ENCODE data around the gene EFNA4.
A peak's percentile ranks its signal among the peaks of the same experiment; 100 is the strongest.

EFNA4 gene

DNA sequence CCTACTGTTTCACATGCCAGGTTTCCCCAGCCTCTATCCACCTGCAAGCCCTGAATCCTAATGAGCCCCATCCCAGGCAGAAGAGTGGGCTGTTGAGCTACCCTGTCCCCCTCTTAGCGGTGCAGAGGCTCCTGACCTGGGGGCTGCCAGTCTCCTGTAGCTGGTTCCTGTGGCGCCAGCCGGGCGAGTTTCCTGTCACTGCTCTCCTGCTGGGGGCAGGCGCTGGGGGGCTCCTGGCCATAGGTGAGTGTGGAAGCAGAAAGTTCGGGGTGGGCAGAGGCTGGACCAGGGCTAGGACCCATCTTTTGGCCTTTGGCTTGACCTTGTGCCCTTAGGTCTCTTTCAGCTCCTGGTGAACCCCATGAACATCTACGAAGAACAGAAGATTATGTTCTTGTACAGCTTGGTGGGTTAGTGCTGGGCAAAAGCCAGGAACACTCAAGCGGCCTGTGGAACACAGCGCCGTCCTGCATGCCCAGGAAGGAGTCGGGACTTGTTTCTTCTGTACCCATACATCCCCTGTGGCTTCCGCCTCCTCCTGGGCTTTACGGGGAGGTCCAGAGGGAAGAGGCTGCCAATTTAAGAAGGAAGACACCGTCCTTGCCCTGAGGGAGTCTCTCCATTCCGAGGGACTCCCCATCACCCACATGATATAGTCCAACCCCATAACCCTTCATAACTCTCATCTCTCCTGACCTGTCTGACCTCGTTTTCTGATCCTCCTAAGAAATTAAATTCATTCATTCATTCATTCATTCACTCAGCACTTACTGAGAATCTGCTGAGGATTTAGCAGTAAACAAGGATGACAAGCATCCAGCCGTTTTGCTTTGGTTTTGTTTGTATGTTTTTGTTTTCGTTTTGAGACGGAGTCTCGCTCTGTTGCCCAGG lies 29.0 kb upstream of the EFNA4 start:
- DNase-seq: no peak

DNA sequence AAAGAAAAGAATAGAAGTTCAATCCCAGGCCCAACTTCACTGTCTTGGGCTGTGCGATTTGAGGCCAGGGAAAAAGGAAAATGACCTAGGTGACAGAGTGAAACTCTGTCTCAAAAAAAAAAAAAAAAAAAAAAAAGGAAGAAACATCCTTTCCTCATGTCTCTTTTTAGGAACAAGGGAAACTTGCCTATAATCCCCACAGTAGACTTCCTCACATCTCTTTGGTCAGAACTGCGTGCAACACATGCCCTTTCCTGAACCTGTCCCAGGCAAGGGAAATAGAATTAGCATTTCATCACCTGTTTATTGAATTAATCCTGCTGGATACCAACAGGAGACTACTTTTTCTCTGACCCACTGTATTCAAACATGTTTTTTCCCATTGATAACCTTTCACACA lies 27.6 kb upstream of the EFNA4 start:
- DNase-seq: no peak

DNA sequence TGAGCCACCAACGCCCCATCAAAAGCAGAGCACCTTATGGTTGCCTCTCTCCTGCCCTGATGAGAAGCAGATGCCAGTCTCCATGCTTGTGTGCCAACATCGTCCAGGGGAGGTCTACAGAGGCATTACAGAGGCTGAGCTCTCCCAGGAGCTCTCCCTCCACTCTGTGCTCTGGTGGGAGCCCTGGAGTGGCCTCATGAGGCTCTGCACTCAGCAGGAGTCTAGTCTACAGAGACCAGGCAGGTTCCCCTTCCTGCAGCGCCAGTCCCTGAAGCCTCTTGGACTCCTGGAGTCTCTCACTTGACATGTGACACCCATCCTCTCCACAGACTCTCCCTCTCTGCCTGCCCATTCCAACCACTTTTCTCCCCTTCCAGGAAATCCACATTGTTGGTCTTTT lies 26.5 kb upstream of the EFNA4 start:
- DNase-seq: no peak

DNA sequence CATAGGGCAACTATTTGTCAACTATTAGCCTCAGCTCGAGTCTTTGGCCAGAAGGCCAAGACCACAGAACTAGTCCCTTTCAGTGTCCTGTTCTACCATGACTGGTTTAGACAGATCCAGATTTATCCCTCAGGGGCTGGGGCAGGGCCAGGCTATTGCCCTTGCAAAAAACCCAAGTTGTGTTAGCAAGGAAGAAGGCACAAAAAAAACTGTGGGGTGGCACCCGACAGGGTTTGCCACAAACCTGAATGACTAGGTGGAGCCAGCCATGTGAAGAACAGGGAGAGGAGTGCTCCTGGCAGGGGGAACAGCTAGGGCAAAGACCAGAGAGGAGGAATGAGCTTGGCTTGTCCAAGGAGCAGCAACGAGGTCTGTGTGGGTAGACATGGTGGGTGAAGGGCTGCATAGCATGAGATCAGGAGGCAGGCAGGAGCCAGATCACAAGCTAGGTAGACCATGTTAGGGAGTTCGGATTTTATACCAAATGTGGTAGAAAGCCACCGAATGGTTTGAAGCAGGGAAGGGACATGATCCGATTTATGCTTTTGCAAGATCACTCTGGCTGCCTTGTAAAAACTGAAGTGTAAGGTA lies 25.6 kb upstream of the EFNA4 start:
- no peak for DNase-seq

DNA sequence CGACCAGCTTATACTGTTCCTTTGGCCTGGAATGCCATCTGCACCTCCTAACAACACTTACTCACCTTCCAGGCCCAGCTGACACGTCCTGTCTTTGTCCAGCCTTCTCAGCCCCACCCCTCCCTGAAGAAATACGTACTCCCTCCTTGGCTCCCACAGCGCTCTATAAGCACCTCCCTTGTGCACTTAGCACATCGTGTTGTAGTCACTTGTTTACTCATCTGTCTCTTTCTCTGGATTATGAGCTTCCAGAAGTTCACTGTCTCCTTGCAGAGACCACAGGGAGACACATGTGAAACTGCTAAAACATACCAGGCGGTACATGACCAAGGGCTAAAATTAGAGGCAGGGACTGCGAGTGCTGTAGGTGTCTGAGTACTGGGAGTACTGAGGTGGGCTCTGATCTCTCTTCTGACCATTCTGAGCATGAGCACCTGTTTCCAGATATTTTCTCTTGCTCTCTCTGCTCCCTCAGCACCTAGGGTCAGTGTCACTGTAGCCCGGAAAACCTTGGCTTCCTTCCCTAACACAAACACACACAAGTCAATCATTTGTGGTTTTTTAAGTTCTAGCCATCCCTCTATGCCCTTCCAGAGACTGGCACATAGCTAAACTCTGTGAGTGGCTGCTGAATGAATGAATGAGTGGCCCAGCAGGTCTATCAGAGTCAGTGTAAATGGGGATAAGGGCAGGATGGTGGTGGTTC lies 24.8 kb upstream of the EFNA4 start:
- no peak for DNase-seq

DNA sequence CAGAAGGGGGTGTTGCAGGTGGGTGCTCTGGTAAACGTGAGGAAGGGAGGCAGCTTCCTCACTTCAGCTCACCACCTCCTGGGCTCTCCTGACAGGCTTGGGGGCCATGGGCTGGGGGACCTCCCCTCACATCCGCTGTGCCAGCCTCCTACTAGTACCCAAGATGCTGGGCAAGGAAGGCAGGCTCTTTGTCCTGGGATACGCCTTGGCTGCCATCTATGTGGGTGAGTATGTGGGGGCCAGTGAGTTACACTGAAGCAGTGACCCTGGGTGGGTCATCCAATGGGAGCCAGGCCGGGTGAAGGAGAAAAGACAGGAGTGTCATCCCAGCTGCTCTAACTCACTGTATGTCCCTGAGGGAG lies 24.3 kb upstream of the EFNA4 start:
- no peak for DNase-seq

DNA sequence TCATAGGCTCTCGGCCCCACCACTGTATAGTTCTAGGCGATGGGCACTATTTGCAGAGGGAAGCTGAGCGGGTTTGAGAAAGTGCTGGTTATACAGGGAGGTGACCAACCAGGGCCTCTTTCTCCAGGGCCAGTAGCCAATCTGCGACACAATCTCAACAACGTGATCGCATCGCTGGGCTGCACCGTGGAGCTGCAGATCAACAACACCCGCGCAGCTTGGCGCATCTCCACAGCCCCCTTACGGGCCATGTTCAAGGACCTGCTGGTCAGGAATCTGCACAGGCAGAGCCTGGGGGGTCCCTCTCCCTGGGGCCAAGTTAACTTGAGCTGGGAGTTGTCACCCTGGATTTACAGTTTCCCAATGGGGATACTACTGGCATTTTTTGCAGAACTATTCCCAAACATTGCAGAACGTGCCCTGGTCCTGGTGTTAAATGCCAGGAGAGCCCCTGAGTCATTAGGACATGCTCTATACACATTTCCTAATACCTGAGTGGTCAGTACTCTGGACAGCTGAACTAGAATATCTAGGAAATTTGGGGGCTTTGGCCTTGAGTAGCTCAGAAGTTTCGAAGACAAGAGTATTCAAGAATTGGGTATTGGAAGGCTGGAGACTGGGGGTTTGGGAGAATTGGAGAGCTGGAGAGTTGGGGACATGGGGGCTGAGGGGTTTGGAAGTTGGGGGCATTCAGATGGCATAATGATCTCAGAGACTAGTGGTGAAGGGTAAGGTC lies 23.0 kb upstream of the EFNA4 start:
- DNase-seq: no peak

DNA sequence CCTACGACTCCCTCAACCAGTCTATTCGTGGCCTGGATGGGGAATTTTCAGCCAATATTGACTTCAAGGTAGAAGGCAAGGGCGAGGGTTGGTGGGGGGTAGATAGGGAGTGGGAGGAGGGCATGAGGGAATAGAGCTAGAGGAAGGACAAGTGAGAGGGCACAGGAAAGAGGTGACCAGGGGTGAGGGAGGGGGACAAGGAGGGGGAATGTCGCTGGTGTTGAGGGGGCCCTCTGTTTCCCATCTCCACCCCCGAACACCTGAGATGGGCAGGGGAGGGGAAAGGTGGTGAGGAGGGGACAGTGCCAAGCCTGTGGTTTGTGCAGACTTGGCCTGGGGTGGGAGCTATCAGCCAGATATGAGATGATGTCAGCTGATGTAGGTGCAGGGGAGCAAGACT lies 20.8 kb upstream of the EFNA4 start:
- DNase-seq: no peak

DNA sequence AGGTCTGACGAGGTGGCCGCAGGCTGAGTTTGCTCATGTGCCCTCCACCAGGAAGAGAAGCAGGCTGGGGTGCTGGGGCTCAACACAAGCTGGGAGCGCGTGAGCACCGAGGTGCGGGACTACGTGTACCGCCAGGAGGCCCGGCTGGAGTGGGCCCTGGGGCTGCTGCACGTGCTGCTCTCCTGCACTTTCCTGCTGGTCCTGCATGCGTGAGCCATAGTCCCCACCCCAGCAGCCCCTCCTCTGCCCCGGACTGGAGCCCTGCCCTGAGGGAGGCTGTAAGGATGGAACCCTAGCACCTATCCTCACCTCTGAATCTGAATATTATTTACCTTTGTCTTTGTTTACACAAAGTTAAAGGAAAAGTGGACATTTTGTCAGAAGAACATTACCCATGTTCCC lies 20.2 kb upstream of the EFNA4 start:
- DNase-seq: no peak

DNA sequence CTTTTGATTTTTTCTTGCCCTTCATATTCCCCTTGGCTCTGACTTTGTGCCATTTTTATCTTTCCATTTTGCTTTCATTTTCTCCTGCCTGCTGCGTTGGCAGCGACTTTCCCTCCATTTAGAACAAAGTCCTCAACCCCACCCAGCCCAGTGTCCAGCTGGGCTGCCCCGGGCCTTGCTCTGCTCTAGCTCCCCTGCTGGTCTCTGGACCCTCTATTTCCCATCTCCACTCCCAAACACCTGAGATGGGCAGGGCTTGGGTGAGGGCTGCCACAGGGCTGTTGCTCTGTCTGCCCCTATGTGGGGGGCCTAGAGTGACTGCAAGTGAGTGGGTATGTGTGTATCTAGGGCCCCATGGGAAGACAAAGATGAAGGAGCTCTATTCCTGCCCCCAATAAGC lies 19.7 kb upstream of the EFNA4 start:
- DNase-seq: no peak

DNA sequence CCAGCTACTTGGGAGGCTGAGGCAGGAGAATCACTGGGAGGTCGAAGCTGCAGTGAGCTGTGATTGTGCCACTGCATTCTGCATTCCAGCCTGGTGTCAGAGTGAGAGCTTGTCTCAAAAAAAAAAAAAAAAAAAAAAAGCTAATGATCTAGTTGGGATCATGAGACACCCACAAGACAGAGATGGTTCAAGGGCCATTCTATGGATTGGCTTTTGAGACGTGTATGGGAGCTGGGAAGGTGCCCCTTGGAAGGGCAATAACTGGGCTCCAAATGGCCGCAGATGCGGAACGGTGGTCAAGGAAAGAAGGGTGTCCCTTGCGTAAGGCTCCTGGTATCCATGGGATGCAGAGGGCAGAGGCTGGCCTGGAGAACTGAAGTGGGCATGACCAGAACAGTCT lies 19.2 kb upstream of the EFNA4 start:
- no peak for DNase-seq

DNA sequence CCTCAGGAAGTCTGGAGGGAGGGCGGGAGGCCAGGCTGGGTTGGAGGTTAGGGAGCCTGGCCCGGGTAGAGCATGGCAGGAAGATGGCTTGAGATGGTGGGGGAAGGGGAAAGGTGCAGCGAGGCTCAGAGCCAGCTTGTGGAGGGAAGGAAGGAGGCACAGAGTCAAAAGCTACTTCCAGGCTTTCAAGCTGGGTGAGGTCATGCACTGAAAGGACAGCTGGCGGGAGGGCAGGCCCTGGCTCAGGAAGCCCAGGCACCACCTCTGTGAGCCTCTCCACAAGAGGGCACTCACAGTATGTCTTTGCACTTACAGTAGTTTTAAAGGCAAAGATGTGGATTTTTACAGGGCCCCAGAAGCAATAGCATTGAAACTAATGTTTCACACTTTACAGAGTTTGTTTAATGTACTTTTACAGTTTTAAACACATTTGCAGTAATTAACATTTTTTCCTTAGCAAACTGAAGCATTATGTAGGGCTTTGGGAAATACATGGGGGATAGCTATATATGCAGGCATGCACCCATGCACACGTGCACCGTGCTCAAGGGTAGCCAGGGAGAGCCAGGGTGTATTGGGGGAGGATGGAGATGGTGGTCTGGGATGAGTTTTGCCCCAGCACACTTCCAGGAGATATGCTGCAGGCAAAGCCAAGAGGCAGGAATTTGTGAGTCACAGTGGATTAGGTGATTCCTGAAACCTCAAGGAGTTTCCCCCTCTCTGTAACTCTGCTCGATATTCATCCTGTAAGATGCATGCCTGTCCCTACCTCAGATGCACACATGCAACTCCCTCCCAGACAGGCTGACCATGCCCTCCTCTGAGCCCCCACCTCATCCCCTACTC lies 18.5 kb upstream of the EFNA4 start:
- peak; percentile 59 for DNase-seq

DNA sequence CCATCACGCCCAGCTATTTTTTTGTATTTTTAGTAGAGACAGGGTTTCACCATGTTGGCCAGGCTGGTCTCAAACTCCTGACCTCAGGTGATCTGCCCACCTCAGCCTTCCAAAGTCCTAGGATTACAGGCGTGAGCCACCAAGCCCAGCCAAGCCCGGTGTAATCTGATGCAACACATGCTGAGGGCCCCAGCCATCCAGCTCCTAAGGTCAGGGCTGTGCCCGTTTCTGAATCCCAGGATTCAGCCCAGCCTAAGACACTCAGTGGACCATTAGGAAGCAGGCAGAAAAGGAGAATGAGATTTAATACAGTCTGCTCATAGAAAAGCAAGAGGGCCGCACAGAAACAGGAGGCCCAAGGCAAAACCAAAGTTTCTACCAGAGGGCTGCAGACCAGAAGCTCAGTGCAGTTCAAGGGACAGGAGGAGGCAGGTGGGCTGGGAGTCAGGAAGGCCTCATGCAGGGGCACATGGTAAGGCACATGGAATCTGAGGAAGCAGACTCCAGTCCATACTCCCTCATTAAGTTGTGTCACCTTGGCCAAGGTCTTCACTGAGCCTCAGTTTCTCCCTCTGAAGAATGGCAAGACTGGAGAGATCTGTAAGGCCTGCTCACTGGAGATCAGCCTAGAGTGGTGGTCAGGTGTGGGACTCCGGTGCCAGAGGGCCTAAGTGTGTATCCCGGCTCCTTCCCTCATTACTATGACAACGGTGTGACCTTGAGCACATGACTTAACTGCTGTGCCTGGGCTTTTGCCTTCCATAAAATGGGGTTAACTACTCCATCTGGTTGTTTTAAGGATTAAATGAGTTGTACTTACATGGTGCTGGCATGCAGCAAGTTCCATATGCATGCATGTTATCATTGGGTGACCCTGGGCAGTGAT lies 14.8 kb upstream of the EFNA4 start:
- DNase-seq: no peak

DNA sequence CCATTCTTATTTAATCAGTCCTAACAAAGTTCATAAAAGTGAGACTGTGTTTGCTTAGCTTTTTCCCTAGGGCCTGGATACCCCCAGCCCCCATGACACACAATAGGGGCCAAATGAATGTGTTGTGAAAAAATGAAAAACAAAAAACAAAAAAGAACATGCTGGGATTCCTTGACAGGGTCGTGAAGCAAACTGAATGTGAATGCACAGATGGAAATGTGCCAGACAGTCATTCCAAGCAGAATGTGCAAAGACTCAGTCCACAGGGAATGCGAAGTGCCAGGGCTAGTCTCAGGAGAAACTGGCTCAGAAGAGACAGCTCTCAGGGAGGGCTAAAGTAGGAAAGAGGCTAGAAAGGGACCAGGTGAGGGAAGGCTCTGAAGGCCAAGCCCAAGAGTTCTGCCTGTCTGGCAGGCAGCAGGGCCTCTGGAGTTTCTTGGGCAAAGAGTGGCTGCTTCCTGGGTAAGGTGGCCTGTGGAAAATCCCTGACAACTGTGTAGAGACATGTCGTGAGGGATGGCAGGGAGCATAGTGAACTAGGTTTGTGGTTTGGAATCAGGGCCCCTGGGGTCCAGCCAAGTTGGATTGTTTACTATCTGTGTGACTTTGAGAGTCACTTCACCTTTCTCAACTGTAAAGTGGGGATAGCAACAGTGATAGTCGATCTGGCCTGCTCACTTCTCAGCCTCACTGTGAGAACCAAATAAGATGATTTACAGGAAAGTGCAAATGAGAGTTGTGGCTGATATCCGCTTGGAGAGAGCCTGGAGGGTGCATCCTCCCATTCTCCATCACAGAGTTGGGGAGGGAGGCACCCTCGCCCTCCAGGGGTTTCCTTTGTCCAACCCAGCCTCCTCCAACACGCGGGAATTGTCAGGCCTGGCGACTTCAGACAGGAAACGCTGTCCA lies 13.6 kb upstream of the EFNA4 start:
- DNase-seq: no peak

DNA sequence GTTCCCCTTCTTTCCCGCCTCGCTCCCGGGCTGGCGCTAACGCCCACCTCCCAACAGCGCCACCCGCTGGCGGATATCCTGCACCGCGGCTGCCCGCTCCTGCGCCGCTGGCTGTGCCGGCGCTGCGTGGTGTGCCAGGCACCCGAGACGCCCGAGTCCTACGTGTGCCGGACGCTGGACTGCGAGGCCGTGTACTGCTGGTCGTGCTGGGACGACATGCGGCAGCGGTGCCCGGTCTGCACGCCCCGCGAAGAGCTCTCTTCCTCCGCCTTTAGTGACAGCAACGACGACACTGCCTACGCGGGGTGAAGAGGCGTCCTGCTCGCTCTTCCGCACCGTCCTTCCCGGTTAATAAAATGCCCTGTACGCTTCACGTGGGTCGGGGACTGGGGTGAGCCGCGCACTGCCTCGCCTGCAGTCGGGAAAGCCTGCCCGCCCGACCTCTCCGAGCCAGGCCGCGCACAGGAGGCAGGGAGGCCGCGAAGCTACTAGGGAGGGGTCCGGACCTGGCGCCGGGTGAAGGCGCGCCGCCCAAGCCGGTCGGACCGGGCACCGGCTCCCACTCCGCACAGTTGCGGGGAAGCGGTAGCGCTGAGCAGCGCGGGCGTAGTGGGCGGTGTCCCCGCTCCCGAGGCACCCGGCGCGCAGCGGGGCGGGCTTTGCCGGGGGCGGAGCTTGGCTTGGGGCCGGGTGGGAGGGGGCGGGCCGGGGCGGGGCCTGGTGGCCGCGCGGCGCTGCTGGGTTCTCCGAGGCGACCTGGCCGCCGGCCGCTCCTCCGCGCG lies 12.8 kb upstream of the EFNA4 start, which contains the start of gene ADAM15:
Gene ADAM15 (plus strand): TSS at position 757 of the 782 bp plus-strand sequence. CDS start 71 bp downstream, outside the sequence.
- DNase-seq: peak; percentile 78

DNA sequence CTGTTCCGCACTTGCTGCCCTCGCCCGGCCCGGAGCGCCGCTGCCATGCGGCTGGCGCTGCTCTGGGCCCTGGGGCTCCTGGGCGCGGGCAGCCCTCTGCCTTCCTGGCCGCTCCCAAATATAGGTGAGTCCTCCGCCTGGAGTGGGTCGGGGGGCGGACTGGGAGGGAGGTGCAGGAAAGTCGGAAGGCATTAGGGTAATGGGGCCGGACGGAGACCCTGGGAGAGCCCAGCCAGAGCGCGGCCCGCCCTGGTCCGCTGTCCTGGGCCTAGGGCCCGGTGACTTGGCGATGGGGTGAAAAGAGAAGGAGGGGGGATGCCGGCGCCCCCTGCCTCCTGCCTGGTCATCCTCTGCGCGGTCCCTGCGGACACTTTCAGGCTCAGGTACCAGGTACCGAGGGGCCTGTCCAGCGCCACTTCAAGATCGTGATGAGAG lies 12.2 kb upstream of the EFNA4 start:
- DNase-seq: no peak

DNA sequence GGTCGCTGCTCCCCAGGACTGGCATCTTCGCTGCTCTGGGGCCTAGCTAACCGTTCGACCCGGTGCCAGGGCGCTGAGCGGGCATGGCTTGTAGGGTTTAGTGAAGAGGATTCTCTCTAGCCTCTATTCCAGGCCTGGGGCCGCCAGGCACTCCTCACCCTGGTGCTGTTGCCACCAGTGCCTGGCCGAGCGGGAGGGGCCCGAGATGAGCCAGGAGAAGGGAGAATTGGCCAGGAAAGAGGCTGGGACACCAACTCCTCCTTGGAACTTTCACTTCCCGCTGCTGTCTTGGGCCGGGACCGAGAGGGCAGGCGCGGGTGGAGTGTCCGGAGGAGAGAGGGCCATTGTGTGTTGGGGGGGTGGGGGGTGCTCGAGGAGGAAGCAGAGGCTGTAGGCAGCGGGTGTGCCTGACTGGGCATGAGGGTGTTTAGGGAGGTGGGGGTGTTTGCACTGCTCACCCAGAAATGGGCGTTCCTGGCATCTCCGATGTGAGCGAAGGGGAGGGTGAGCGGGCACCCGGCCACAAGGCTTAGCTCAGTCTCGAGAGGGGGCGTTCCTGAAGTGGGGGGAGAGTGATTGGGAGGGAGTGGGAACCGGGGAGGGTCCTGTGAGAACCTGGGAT lies 11.7 kb upstream of the EFNA4 start:
- peak; percentile 42 for DNase-seq

Measured in activated CD4-positive, alpha-beta T cell treated with anti-CD3 and anti-CD28 coated beads, Interleukin-2, amount 50 U/mL, for 1 hour (primary cell).